NCI-H345 (cell line): Measurements from ENCODE around the gene ANKRD44.
A peak's percentile ranks its signal among the peaks of the same experiment; 100 is the strongest.

ENCODE experiments used
- DNase-seq: peaks from one replicate; lab custom pipeline; 2025; lab: John Stamatoyannopoulos, UW

ANKRD44 gene

GRCh38 chr2:196956069-196956468 is 354.5 kb downstream of the ANKRD44 start:
- DNase-seq = no peak

GRCh38 chr2:196955036-196955435 is 355.5 kb downstream of the ANKRD44 start:
- DNase-seq = peak; percentile 21

GRCh38 chr2:196954001-196954400 is 356.6 kb downstream of the ANKRD44 start:
- DNase-seq = peak; percentile 84

GRCh38 chr2:196952936-196953335 is 357.6 kb downstream of the ANKRD44 start:
- DNase-seq = no peak

GRCh38 chr2:196951973-196952372 is 358.6 kb downstream of the ANKRD44 start:
- DNase-seq = no peak

- no peak for DNase-seq
Observed at GRCh38 chr2:196949116-196949515, 361.5 kb downstream of the ANKRD44 start.

GRCh38 chr2:196944570-196944969 is 366.0 kb downstream of the ANKRD44 start:
- DNase-seq = no peak

- DNase-seq = no peak
Observed at GRCh38 chr2:196941398-196942078, 369.0 kb downstream of the ANKRD44 start.

GRCh38 chr2:196939371-196939770 is 371.2 kb downstream of the ANKRD44 start:
- no peak for DNase-seq
